ENCODE data around the gene DCTN1.

Gene DCTN1

DNA sequence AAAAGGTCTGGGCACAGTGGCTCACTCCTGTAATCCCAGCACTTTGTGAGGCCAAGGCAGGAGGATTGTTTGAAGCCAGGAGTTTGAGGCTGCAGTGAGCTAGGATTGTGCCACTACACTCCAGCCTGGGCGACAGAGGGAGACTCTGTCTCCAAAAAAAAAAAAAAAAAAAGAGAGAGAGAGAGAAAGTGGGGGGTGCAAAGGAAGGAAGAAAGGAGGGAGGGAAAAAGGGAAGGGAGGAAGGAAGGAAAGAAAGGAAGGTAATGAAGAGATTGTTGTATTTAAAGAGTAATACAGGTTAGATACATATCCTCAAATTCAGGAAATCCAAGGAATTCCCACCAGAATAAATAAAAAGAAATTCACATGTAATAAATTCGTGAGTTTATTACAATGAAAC lies 21.8 kb upstream of the DCTN1 start:
- no peaks in the 10 kb centered on the region for H3K9me2 ChIP-seq (replicated peaks; ENCODE audit: control insufficient read depth, low read length)
- TF ChIP-seq CTCF (IDR thresholded peaks at IDR 0.05; ENCODE audit: low read depth, low read length, poor library complexity, severe bottlenecking) (no peak), EZH2phosphoT487 (IDR thresholded peaks at IDR 0.05; ENCODE audit: borderline replicate concordance, low read length) (no peak)
- H3K4me1 ChIP-seq (ENCODE audit: control insufficient read depth, low read length): no peaks in the 10 kb centered on the region
- no peak overlapping the region for H3K4me3 ChIP-seq (ENCODE audit: low read length)
- H3K79me2 ChIP-seq (ENCODE audit: control insufficient read depth, low read length): no peaks in the 10 kb centered on the region
- no peak overlapping the region for H3K27ac ChIP-seq (ENCODE audit: low read depth, low read length)
- no peaks in the 10 kb centered on the region for H3K36me3 ChIP-seq (ENCODE audit: control insufficient read depth, low read length)
- H3K27me3 ChIP-seq (ENCODE audit: control insufficient read depth, low read length): peaks cover 6% of the 10 kb centered on the region
- no peak overlapping the region for H3K4me2 ChIP-seq (ENCODE audit: low read length)
- H3F3A ChIP-seq (ENCODE audit: control insufficient read depth, insufficient read depth): peaks cover 4% of the 10 kb centered on the region; the same call in 1 of the 2 replicates
- no peaks in the 10 kb centered on the region for H3K9me3 ChIP-seq (ENCODE audit: control insufficient read depth, insufficient read depth, low read length)
- H4K20me1 ChIP-seq (ENCODE audit: control insufficient read depth, insufficient read depth, low read depth, low read length): no peaks in the 10 kb centered on the region

- Histone ChIP-seq H3K27ac (ENCODE audit: low read depth, low read length) (no peak overlapping the region), H3K36me3 (ENCODE audit: control insufficient read depth, low read length) (no peaks in the 10 kb centered on the region), H4K20me1 (ENCODE audit: control insufficient read depth, insufficient read depth, low read depth, low read length) (no peaks in the 10 kb centered on the region), H3K9me3 (ENCODE audit: control insufficient read depth, insufficient read depth, low read length) (no peaks in the 10 kb centered on the region), H3K79me2 (ENCODE audit: control insufficient read depth, low read length) (no peaks in the 10 kb centered on the region), H3F3A (ENCODE audit: control insufficient read depth, insufficient read depth) (no peaks in the 10 kb centered on the region), H3K4me2 (ENCODE audit: low read length) (no peak overlapping the region), H3K4me1 (ENCODE audit: control insufficient read depth, low read length) (no peaks in the 10 kb centered on the region), H3K4me3 (ENCODE audit: low read length) (no peak overlapping the region), H3K27me3 (ENCODE audit: control insufficient read depth, low read length) (no peaks in the 10 kb centered on the region), H3K9me2 (replicated peaks; ENCODE audit: control insufficient read depth, low read length) (no peaks in the 10 kb centered on the region)
- TF ChIP-seq EZH2phosphoT487 (IDR thresholded peaks at IDR 0.05; ENCODE audit: borderline replicate concordance, low read length) (no peak), CTCF (IDR thresholded peaks at IDR 0.05; ENCODE audit: low read depth, low read length, poor library complexity, severe bottlenecking) (peak; percentile 71)
Observed at GRCh38 chr2:74399785-74400184, 19.7 kb upstream of the DCTN1 start.

DNA sequence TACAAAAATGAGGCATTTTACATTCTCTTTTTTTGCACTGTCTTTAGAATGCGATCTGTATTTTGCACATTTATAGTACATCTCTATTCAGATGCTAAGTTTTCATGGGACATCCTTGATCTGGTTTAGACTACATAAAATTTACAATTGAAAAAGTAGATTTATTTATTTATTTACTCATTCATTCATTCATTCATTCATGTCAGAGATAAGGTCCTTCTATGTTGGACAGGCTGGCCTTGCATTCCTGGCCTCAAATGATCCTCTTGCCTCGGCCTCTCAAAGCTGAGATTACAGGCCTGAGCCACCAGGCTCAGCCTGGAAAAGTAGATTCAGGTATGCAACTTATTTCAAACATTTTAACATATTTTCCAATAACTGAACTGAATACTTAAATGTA lies 16.0 kb upstream of the DCTN1 start:
- Histone ChIP-seq H3K36me3 (ENCODE audit: control insufficient read depth, low read length) (no peaks in the 10 kb centered on the region), H3K4me1 (ENCODE audit: control insufficient read depth, low read length) (peaks cover 6% of the 10 kb centered on the region), H3K27ac (ENCODE audit: low read depth, low read length) (no peak overlapping the region), H3K27me3 (ENCODE audit: control insufficient read depth, low read length) (no peaks in the 10 kb centered on the region), H3F3A (ENCODE audit: control insufficient read depth, insufficient read depth) (no peaks in the 10 kb centered on the region), H3K79me2 (ENCODE audit: control insufficient read depth, low read length) (peaks cover 5% of the 10 kb centered on the region), H3K9me3 (ENCODE audit: control insufficient read depth, insufficient read depth, low read length) (no peaks in the 10 kb centered on the region), H4K20me1 (ENCODE audit: control insufficient read depth, insufficient read depth, low read depth, low read length) (no peaks in the 10 kb centered on the region), H3K9me2 (replicated peaks; ENCODE audit: control insufficient read depth, low read length) (no peaks in the 10 kb centered on the region), H3K4me2 (ENCODE audit: low read length) (no peak overlapping the region), H3K4me3 (ENCODE audit: low read length) (no peak overlapping the region)
- TF ChIP-seq CTCF (IDR thresholded peaks at IDR 0.05; ENCODE audit: low read depth, low read length, poor library complexity, severe bottlenecking) (no peak), EZH2phosphoT487 (IDR thresholded peaks at IDR 0.05; ENCODE audit: borderline replicate concordance, low read length) (no peak)

GRCh38 chr2:74393525-74393924 lies 13.4 kb upstream of the DCTN1 start:
- no peaks in the 10 kb centered on the region for H3F3A ChIP-seq (ENCODE audit: control insufficient read depth, insufficient read depth)

More at GRCh38 chr2:74393525-74393924, 13.4 kb upstream of the DCTN1 start:
- no peak for TF ChIP-seq EZH2phosphoT487 (IDR thresholded peaks at IDR 0.05; ENCODE audit: borderline replicate concordance, low read length)
- TF ChIP-seq CTCF (IDR thresholded peaks at IDR 0.05; ENCODE audit: low read depth, low read length, poor library complexity, severe bottlenecking): no peak
- H3K9me2 ChIP-seq (replicated peaks; ENCODE audit: control insufficient read depth, low read length): no peaks in the 10 kb centered on the region
- H3K4me1 ChIP-seq (ENCODE audit: control insufficient read depth, low read length): peaks cover 21% of the 10 kb centered on the region
- no peak overlapping the region for H3K4me2 ChIP-seq (ENCODE audit: low read length)
- H3K9me3 ChIP-seq (ENCODE audit: control insufficient read depth, insufficient read depth, low read length): no peaks in the 10 kb centered on the region
- peaks cover 31% of the 10 kb centered on the region for H3K79me2 ChIP-seq (ENCODE audit: control insufficient read depth, low read length)
- no peaks in the 10 kb centered on the region for H3K36me3 ChIP-seq (ENCODE audit: control insufficient read depth, low read length)
- no peaks in the 10 kb centered on the region for H3K27me3 ChIP-seq (ENCODE audit: control insufficient read depth, low read length)
- no peaks in the 10 kb centered on the region for H4K20me1 ChIP-seq (ENCODE audit: control insufficient read depth, insufficient read depth, low read depth, low read length)
- H3K27ac ChIP-seq (ENCODE audit: low read depth, low read length): no peak overlapping the region
- H3K4me3 ChIP-seq (ENCODE audit: low read length): no peak overlapping the region
